ENCODE results near the gene TFE3. TPM values are rescaled to one million over a fixed set of nuclear protein-coding genes. Genes with fewer than 3 reads are reported as not detected.
A peak's percentile ranks its signal among the peaks of the same experiment; 100 is the strongest.

Gene TFE3
- polyA plus RNA-seq, 1 donor = 21.6 TPM

DNA sequence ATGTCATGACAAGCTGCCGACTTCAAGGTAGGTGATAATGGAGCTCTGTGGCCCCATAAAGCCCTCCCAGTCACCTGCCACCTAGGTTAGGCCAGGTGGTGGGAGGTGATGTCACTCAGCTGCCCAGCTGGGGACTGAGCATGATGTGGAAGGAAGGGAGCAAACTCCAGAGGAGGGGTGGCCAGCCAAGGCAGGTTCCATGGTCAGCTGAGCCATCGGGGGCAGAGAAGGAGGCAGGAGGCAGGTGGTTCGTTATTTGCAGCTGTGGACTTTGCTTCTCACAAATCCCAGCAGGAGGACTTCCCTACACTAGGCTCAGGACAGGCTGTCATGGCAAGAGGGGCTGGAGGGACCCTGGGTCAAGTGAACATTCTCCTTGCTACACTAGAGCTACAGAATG lies 17.8 kb upstream of the TFE3 start:
- DNase-seq (ENCODE audit: low read depth) = no peak

DNA sequence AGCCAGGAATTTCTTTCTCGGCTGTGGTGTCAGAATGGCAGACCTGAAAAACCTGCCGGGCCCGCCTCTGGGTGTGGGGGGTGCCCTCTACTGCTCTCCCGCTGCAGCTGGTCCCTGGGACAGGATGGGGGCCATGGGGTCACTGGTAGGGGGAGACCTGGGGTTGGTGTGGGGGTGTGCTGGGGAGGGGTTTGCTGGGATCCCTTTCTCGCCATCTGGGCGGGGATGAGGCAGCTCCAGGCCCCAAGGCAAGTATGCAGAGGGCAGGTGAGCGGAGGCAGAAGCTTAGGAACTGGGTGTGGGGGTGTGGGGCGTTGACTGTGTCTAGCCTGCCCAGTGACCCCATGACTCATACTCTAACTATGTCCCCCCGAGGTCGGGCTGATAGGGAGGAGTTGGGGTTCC lies 16.5 kb upstream of the TFE3 start:
- DNase-seq (ENCODE audit: low read depth) = no peak

DNA sequence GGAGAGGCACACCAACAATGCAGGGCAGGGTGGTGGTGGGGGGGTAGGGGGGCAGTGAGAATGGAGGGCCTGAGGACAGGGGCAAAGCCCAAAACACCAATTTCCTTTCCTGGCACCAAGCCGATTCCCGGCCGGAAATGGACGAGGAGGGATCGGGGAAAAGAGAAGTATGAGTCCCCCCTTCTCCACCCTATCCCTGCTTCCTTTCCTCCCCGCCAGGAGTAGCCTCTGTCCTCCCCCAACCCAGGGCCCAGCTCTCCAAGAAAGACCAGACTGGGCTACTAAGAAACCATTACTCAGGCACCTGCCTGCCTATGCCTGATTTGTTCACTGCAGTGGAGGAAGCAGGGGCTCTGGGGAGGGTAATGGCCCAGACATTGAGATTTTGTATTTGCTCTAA lies 16.0 kb upstream of the TFE3 start:
- DNase-seq (ENCODE audit: low read depth) = no peak

DNA sequence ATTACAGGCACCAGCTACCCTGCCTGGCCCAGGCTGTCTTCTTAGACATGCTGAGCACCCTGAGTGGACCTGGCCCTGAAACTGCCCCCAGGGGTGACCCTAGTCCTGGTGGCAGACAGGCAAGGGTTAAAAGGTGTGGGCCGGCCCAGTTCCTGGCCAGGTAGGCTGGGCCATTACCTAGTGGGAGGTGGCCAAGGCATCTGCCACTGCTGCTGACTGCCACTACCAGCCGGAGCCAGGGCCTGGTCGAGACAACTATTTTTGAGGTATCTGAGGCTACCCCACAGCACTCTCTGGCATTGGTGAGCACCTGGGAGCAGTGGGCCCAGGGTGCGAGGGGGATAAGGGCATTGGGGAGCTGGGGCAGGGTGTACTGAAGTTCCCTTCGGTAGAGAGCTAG lies 15.6 kb upstream of the TFE3 start, which contains the start of gene CCDC120:
Gene CCDC120, plus strand, starts transcription at position 206 of the 400 bp plus-strand sequence. CDS start 3,043 bp downstream, outside the sequence.
- DNase-seq (ENCODE audit: low read depth) = no peak

DNA sequence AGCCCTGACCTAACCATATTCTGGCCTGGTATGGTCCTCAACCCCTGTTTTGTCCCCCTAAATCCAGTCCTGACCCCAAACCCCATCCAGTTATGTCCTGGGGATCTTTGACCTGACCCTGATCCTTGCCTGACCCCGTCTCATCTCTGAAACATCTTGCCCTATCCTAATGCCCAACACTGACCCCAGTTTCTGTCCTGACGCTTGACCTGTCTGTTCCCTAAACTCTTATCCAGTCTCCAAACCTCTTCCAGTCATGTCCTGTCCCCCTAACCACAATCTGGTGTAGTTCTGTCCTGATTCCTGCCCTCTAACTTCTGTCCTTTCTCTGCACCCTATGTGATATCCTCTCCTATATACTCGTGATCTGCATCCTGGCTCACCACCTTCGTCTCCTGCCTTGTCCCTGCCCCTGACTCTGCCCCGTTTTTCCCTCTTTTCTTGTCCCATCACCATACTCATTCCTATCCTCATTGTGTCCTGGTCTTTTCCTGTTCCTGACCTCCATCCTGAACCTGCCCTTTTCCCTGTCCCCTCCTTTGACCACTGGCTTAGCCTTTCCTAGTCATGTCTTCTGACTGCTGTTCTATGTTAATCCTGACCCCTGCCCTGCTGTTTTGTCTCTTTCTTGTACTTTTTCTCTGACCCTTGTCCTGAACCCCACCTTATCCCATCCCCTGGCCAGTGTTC lies 11.1 kb upstream of the TFE3 start:
- DNase-seq (ENCODE audit: low read depth) = no peak

DNA sequence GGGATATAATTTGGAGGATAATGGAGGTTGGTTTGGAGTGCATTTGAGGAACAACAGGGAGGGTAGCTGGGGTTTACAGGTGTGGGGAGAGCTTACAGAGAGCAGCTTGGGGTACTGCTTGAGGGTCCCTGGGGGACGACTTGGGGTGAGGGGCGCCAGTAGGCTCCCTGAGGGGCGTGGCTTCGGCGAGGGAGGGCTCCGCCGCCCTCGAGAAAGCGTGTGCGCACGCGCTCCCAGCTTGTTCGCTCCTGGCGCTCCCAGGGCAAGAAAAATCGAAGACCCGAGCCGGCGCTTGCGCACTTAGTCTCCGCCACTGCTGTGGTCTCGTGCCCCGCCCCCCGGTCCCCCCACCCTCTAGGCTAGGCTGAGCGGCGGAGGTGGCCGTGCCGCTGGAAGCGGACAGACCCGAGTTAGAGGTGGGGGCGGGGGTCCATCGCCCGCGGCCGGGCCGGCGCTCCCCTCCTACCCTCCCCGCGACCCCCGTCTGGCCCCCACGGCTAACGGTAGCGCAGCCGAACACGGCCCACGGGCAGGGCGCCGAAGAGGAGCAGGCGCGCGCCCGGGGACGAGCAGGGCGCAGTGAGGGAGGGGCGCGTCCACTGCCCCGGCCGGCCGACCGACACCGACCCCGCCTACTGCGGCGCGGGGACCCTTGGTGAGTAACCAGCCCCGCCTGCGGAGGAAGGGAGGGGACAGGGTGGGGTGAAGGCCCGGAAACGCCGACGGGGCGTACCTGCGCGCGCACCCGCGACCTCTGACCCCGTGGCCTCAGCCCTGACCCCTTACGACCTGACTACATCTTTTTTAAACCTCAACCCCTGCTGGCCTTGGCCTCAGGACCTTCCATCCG lies 10.3 kb upstream of the TFE3 start:
- DNase-seq (ENCODE audit: low read depth) = no peak

DNA sequence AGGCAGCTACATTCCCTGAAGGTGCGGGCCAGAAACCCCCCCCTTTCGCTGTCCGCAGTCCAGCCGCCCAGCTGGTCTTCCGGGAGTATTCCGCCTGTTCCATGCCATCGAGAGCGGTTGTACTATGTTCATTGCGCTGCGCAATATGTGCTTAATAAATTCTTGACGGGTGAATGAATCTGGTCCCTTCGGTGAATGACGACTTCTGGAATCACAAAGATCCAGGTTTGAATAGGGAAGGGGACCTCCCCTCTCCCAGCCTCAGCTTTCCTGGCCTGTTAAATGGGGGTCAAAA lies 777 bp upstream of the TFE3 start:
- DNase-seq (ENCODE audit: low read depth) = no peak

DNA sequence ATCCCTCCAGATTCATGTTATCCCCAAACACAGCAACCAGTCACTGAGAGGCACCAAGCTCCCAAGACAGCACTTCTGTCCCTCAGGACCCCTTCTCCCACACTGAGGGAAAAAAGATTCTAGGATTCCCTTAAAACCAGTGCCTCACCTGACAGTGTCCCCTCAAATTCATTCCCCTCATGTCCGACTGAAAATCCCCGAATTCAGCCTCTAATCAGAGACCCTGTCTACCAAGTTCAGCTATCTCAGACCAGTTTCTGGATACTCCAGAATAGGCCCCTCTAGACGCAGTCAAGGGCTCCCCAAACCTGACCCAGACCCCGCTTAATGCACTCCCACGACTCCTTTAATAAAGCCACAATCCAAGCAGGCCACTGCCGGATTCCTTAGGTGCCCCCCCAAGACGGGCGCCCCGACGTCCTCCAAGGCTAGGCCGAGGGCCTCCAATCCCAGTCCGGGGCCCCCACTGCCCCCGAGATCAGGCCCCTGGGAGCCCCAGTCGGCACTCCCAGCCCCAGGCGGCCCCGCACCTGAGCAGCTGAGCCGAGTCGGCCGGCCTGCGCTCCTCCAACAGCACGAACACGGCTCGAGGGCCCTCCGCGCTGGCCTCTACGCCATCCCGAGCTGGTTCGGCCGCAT lies 457 bp downstream of the TFE3 start:
- no peak for DNase-seq (ENCODE audit: low read depth)

DNA sequence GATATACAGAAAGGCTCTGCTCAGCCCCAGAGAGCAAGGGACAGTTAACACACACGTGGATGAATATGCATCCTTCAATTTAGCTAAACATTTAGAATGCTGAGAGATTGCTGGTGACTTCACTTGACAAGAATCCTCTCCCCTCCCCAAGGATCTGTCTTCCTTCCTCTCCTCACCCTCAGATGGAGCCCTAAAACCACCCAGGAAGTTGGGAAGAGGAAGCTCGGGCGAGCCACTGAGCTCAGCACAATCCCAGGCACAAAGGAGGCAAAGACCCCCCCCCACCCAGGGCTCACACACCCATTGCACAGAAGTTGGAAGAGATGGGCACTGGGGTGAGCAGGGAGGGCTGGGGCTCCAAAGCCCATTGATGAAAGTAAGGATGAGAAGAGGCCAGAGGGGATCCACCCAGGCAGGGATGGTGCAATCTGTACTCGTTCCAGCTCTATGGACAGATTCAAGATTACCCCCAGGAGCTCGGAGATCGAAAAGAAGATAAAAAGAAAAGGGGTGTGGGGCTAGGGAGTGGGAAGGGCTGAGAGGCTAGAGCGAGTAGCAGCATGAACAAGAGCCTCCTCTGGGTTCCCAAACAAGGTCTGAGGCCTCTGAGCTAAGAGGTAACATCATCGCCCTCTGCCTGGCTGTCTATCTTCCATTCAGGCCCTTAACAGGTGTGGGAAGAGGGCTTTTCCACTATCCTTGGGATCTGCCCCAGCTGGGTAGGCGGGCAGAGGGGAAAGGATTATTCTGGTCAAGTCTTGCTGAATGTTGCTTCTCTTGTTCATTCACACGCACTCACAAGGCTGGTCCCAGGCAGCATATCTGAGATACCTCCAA lies 1.2 kb downstream of the TFE3 start:
- no peak for DNase-seq (ENCODE audit: low read depth)

DNA sequence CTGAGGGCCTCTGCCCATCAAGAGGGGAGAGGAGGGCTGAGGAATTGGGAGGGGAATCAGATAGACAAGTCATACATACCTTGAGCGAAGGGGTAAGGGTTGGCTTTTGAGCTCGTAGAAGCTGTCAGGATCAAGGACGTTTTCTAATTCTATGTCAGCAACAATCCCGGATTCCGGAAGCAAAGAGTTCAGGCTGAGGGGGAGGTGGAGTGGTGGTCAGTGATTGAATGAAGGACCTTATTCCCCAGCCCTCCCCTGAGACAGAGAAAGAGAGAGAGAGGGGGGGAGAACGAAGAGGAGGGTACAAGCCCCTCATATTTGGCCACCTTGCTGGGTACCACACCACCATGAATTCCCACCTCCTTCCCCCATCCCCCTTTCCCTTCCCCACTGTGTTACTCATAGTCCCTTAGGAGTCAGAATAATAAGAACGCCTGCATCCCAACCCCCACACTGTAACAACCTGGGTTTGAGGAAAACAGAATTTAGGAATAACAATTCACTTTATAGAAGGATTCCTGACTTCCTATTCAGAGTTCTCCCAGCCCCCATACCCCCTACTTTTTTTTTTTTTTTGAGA lies 2.7 kb downstream of the TFE3 start:
- DNase-seq (ENCODE audit: low read depth) = no peak

DNA sequence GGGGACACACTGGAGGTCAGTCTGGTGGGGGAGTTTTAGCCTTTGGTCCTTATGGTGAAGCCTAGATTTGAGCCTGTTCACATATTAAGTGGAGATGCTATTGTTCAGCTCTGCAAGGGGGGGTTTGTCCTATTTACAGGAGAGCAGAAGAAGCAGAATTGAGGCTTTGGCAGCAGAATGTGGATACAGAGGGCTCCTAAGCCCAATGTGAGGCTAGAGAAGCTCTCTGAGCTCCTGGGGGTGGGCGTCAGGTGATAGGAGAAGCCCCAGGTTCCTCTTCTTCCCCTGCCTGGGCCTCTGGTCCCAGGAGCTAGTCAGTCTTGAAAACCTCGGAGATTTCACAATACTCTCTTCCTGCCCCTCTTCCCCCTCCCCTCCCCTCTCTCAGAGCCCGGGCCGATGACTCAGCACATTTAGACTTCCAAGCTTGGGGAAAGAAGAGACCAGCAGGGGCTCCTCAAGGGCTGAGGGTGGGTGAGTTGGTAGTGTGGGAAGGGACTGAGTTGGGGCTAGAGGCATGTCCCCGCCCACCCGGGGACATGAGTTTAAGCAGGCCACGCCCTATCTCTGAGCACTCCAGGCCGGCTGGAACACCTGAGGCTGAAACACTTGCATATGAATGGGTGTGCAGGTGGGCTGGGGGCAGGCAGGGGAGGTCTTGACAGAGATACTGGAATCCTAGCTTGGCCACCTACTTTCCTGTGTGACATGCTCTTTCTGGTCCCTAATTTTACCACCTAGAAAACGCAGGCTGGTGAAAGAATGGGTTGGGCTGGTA lies 3.4 kb downstream of the TFE3 start:
- no peak for DNase-seq (ENCODE audit: low read depth)

DNA sequence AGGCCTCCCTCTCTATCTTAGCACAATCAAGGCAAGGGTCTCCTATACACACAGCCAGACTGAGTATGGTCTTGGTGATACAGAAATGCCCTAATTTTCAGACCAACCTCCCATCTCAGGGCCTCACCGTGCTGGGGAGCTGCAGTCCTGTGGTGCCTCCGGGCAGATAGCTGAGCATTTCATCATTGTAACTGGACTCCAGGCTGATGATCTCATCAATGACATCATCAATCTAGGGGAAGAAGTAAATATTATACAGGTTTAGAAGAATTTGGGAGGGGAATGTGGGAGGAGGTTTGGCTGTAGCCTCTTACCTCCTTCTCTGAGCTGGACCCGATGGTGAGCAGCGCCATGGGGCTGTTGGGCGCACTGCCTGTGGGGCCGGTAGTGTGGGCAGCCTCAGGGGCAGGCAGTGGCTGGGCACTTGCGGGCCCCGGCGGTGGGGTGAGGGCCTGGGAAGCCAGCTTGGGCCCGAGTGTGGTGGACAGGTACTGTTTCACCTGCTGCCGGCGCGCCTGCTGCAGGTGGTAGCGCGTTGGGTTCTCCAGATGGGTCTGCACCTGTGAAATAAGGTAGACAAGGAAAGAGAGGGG lies 5.2 kb downstream of the TFE3 start:
- DNase-seq (ENCODE audit: low read depth) = no peak

DNA sequence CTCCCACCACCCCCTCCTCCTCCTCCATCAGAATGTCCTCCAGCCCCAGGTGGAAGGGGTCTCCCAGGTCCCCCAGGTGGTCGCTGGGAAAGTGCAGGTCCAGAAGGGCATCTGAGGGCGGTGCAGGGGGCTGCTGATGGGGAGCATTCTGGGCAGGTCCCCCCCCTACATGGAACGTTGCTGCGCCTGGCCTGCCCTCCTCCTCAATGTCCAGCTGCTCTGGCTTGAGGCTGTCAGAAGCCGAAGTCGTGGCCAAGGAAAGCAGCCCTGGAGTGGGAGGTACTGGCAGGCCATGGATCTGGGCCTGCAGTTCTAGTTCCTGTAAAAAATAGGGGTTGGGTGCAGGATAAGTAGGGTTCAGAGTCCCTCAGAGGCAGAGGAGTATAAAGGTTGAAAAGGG lies 12.9 kb downstream of the TFE3 start:
- DNase-seq (ENCODE audit: low read depth) = no peak

DNA sequence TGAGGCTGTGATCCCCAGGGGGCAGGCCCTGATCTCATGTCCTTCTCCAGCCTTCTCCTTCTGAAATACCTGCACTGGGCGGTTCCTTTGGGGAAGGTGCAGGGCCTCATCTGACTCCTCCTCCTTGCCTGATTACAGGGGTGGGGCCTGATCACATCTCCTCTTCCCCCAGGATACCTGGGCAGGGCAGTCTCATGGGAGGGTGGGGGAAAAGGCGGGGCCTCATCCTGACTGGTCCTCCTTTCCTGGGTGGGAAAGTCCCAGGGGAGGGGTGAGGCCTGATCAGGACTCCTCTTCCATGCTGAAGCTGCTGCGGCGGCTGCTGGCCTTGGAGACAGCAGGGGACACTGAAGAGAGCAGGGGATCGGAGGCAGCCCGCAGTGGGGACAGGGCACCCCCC lies 13.3 kb downstream of the TFE3 start:
- DNase-seq (ENCODE audit: low read depth) = no peak

DNA sequence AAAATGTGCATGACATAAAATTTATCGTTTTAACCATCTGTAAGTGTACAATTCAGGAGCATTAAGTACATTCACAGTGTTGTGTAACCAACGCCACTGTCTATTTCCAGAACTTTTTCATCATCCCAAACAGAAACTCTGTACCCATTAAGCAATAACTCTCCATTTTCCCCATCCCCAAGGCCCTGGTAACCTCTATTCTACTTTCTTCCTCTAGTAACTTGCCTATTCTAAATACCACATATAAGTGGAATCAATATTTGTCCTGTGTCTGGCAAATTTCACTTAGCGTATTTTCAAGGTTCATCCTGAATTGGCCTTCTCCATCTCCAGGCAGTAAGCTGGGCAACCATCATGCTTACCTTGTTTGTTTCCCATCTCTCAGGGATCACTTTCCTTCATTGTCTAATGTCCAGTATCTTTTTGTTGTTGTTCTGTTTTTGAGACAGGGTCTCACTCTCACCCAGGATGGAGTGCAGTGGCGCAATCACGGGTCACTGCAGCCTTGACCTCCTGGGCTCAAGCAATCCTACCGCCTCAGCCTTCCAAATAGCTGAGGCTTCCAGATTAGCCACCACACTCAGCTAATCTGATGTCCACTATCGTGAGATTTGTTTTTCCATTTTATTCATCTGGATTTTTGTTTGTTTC lies 23.4 kb downstream of the TFE3 start:
- no peak for DNase-seq (ENCODE audit: low read depth)

DNA sequence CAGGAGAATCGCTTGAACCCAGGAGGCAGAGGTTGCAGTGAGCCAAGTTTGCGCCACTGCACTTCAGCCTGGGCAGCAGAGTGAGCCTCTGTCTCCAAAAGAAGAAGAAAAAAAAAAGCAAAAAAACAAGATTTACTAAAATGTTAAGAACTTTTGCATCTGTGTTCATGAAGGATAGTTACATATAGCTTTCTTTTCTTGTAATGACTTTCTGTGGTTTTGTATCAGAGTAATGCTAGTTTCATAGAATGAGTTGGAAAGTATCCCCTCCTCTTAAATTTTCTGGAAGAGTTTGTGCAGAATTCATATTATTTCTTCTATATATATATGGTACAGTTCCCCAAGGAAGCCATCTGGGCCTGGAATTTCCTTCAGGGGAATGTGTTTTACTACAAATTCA lies 24.1 kb downstream of the TFE3 start:
- no peak for DNase-seq (ENCODE audit: low read depth)

DNA sequence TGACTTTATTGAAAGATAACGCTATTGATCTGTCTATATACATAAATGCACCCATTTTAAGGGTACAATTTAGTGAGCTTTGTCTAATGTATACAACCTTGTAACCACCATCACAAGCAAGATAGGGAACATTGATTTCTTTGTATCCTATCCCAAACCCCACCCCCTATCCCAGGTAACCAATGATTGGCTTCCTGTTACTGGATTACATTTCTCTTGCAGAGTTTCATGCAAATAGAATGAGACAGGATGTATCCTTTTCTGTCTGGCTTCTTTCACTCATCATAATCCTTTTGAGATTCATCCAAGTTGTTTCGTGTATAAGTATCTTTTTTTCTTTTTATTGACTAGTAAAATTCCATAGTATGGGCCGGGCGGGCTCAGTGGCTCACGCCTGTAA lies 39.5 kb downstream of the TFE3 start:
- DNase-seq (ENCODE audit: low read depth) = no peak

DNA sequence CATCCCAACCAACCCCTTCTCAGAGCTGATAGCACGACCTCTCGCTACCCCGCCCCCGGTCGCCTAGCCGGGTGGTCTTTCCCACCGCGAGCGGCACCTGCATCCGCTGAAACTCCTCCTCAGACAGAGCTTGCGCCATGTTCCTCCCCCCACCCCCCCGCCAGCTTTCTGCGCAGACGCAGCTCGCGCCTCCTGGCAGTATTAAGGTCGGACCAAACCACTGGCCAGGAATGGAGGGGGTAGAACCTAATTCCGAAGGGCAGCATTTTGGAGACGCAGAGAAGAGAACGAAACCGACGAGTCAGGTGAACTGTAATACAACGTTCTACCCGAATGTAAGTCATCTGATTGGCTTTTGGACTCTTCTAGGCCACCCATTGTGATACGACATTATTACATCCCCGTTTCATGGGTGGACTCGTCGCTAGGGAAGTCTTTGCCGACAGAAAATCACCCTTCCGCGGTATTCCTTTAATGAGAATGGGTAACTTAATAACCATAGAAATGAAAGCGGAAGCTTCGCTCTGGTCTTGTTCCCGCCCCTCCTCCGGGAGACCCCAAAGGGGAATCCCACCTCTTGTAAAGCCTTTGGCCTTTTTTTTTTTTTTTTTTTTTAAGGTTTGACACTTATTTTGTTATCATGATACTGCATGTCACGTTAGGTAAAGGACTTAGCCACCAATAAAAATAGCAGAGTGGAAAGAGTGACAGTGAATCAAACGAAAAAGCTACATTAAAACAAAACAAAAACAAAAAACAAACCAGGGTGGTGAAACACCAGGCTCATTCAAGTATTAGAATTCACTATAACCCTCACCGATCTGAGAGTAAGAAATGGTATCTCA lies 40.8 kb downstream of the TFE3 start, which contains the start of gene GRIPAP1:
Gene GRIPAP1, minus strand, starts transcription at position 174 of the 845 bp plus-strand sequence. Its CDS starts 35 bp downstream, at position 139.
- peak; percentile 82 for DNase-seq (ENCODE audit: low read depth)
